SHP77 (cell line): ENCODE measurements around the gene STK24.

ENCODE experiments used
- DNase-seq, 2 experiments: peaks; one replicate each; lab custom pipeline; 2025; lab: John Stamatoyannopoulos, UW

The STK24 gene

GRCh38 chr13:98489446-98490194 lies 87.3 kb downstream of the STK24 start:
- no peak for DNase-seq

- no peak for DNase-seq
These were observed 88.2 kb downstream of the STK24 start for GRCh38 chr13:98488736-98489135.

GRCh38 chr13:98487522-98487921 lies 89.4 kb downstream of the STK24 start:
- no peak for DNase-seq

GRCh38 chr13:98487016-98487415 lies 89.9 kb downstream of the STK24 start:
- no peak for DNase-seq

- no peak for DNase-seq
These were observed 90.5 kb downstream of the STK24 start for GRCh38 chr13:98486412-98486811.

- no peak for DNase-seq
These were observed 91.3 kb downstream of the STK24 start for GRCh38 chr13:98485561-98485960.

- DNase-seq: peak; percentile 56 to 81
These were observed 92.4 kb downstream of the STK24 start for GRCh38 chr13:98484289-98485219.

- DNase-seq: no peak
These were observed 93.2 kb downstream of the STK24 start for GRCh38 chr13:98483601-98484288.

- DNase-seq: no peak
These were observed 94.1 kb downstream of the STK24 start for GRCh38 chr13:98482476-98483444.

GRCh38 chr13:98480915-98481877 lies 95.7 kb downstream of the STK24 start:
- peak; percentile 39 to 60 for DNase-seq

GRCh38 chr13:98479496-98480003 lies 97.4 kb downstream of the STK24 start:
- DNase-seq: no peak

GRCh38 chr13:98478189-98479129 lies 98.4 kb downstream of the STK24 start:
- DNase-seq: no peak

- DNase-seq: no peak
These were observed 100.4 kb downstream of the STK24 start for GRCh38 chr13:98476538-98476966.

GRCh38 chr13:98476106-98476505 lies 100.8 kb downstream of the STK24 start:
- no peak for DNase-seq

GRCh38 chr13:98475522-98475921 lies 101.4 kb downstream of the STK24 start:
- no peak for DNase-seq

GRCh38 chr13:98474761-98475160 lies 102.1 kb downstream of the STK24 start:
- DNase-seq: no peak

- DNase-seq: no peak
These were observed 102.6 kb downstream of the STK24 start for GRCh38 chr13:98474292-98474691.

- DNase-seq: no peak
These were observed 103.1 kb downstream of the STK24 start for GRCh38 chr13:98473788-98474144.
